Measurements from ENCODE around the gene EID1.

GRCh38 chr15:48859426-48859825 is 18.5 kb upstream of the EID1 start:
- TF ChIP-seq, protein P1, sequence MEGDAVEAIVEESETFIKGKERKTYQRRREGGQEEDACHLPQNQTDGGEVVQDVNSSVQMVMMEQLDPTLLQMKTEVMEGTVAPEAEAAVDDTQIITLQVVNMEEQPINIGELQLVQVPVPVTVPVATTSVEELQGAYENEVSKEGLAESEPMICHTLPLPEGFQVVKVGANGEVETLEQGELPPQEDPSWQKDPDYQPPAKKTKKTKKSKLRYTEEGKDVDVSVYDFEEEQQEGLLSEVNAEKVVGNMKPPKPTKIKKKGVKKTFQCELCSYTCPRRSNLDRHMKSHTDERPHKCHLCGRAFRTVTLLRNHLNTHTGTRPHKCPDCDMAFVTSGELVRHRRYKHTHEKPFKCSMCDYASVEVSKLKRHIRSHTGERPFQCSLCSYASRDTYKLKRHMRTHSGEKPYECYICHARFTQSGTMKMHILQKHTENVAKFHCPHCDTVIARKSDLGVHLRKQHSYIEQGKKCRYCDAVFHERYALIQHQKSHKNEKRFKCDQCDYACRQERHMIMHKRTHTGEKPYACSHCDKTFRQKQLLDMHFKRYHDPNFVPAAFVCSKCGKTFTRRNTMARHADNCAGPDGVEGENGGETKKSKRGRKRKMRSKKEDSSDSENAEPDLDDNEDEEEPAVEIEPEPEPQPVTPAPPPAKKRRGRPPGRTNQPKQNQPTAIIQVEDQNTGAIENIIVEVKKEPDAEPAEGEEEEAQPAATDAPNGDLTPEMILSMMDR (tag by site-specific recombination; IDR thresholded peaks at IDR 0.05), result no peak
- TF ChIP-seq ZNF677 (tag by site-specific recombination; IDR thresholded peaks at IDR 0.05) (no peak), ZNF23 (tag by site-specific recombination; IDR thresholded peaks at IDR 0.05; ENCODE audit: borderline replicate concordance) (no peak), FEZF1 (tag by site-specific recombination; IDR thresholded peaks at IDR 0.05) (no peak)
- TF ChIP-seq, protein P2, sequence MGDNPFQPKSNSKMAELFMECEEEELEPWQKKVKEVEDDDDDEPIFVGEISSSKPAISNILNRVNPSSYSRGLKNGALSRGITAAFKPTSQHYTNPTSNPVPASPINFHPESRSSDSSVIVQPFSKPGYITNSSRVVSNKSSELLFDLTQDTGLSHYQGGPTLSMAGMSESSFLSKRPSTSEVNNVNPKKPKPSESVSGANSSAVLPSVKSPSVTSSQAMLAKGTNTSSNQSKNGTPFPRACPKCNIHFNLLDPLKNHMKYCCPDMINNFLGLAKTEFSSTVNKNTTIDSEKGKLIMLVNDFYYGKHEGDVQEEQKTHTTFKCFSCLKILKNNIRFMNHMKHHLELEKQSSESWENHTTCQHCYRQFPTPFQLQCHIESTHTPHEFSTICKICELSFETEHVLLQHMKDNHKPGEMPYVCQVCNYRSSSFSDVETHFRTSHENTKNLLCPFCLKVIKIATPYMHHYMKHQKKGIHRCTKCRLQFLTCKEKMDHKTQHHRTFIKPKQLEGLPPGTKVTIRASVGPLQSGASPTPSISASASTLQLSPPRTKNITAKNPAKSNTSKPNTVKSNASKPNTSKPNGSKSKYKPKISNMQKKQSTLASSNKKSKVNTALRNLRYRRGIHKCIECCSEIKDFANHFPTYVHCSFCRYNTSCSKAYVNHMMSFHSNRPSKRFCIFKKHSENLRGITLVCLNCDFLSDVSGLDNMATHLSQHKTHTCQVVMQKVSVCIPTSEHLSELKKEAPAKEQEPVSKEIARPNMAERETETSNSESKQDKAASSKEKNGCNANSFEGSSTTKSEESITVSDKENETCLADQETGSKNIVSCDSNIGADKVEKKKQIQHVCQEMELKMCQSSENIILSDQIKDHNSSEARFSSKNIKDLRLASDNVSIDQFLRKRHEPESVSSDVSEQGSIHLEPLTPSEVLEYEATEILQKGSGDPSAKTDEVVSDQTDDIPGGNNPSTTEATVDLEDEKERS (tag by site-specific recombination; IDR thresholded peaks at IDR 0.05), result no peak
